Suprapubic skin (tissue), 4 donors: Measurements from ENCODE around the gene LARP4B.

Experiments used
- CTCF ChIP-seq, 2 donors: fragments of 200-600 bp in 1 of 2; fragments of 450-650 bp in 1 of 2; sonication (generic) in 1 of 2; IDR thresholded peaks; one replicate each; pipeline ENCODE4 v1.5.1; 2016 to 2019; ENCODE audit warnings: antibody characterized with exemption in 2 of 2, mild to moderate bottlenecking in 1 of 2, moderate library complexity in 1 of 2
- POLR2A ChIP-seq, 2 donors: fragments of 450-650 bp; IDR thresholded peaks; one replicate each; pipeline ENCODE4 v1.6.1; 2017; ENCODE audit warnings: antibody characterized with exemption in 2 of 2, mild to moderate bottlenecking in 2 of 2, moderate library complexity in 2 of 2
- POLR2AphosphoS5 ChIP-seq, 3 donors: sonication (generic); formaldehyde crosslinking; IDR thresholded peaks; one replicate each; pipeline ENCODE4 v1.6.1; 2017; ENCODE audit warnings: antibody characterized with exemption in 3 of 3

DNA sequence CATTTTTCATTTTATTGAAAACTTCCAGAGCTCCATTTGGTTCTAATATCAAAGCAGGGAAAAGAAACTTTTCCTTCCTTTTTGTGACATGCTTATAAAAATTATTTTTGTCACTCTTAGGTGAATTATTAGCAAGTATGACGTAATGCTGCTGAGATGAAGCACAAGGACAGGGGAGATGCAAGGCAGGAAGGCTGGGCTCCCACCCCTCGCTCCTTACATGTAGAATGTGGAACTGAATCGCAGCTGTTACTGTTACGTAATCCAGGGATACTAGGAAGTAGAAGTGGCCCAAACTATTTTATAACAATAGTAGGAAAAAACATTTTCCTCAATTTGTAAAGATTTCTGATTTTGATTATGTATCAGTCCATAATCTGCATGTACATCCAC, 39.6 kb upstream of the LARP4B start:
- TF ChIP-seq CTCF (IDR thresholded peaks at IDR 0.05) = no peak
- no peak for TF ChIP-seq POLR2AphosphoS5 (IDR thresholded peaks at IDR 0.05)
- no peak for TF ChIP-seq POLR2A (IDR thresholded peaks at IDR 0.05)
